LNCaP clone FGC (cell line): Measurements from ENCODE around the gene SLC8A1.

Source experiments
- DNase-seq: peaks from one replicate; pipeline ENCODE4 v3.0.0-alpha.2; 2011; ENCODE audit warnings: low read depth
- H3K4me3 ChIP-seq: 2 replicates; pipeline ENCODE4 v1.5.1; 2011; ENCODE audit warnings: mild to moderate bottlenecking, low read depth, low read length, control low read depth
- TF ChIP-seq, protein P1 (sequence below): IDR thresholded peaks from 2 replicates; pipeline ENCODE4 v1.5.1; 2012; ENCODE audit warnings: mild to moderate bottlenecking; ENCODE audit not compliant: control insufficient read depth, insufficient read depth; ENCODE audit errors: extremely low read depth

SLC8A1 gene

DNA sequence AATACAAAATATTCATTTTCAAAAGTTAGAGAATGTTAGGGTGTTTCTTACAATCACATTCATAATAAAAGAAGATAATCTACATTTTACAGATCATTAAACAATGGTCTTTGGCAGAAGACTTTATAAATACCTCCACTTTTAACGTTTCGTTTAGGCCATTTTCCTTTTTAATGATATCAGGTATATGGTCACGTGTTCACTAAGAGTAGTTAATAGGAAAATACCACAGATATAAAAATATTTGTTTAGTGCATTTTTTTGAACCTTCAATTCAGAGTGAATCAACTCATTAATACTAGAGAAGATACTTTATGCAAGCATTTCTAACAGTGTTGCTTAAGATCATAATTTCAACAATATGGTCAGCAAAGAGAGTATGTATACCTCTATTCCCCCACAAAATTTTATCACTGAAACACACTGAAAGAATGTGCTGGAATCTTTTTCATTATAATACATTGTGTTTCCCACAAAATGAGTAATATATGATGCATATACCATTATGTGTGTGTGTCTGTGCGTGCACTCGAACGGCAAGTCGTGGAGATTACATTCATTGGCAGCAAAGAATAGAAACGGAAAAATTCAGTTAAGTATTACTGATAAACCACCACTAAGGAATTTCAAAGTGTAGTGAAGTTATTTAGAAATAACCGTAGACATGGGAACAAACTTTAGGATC, 353.0 kb downstream of the SLC8A1 start:
- TF ChIP-seq, protein P1, sequence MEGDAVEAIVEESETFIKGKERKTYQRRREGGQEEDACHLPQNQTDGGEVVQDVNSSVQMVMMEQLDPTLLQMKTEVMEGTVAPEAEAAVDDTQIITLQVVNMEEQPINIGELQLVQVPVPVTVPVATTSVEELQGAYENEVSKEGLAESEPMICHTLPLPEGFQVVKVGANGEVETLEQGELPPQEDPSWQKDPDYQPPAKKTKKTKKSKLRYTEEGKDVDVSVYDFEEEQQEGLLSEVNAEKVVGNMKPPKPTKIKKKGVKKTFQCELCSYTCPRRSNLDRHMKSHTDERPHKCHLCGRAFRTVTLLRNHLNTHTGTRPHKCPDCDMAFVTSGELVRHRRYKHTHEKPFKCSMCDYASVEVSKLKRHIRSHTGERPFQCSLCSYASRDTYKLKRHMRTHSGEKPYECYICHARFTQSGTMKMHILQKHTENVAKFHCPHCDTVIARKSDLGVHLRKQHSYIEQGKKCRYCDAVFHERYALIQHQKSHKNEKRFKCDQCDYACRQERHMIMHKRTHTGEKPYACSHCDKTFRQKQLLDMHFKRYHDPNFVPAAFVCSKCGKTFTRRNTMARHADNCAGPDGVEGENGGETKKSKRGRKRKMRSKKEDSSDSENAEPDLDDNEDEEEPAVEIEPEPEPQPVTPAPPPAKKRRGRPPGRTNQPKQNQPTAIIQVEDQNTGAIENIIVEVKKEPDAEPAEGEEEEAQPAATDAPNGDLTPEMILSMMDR, result no peak
- no peak for DNase-seq
- H3K4me3 ChIP-seq, result no peak overlapping the region

DNA sequence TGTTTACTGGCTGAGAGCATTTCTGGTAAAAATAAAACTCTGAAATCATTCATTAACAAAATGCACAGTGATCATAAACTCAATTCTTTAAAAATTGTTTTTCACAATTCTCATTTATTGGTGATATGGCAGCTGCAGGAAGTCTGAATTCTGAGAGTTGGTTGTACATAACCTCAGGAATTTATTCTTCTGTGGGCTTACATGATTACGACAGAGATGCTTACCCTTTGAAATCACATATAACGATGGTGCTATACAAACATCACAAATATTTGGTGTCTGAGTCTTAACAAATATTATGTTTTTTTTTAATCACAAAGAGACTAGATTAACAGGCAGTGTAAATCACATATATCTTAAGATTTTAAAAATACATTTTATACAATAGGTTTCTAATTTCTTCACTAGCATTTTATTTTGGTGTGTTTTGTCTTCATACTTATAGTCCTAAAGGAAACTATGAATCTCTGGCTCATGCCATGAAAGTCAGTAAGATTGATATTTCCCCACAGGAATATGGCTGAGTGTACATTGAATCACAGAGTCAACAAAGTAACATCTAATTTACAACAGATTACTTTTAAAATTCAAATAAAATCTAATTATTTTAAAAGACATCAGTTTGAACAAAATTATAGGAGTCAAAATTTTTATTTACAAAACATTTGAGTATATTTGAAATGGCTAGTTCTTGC, 354.1 kb downstream of the SLC8A1 start:
- no peak for DNase-seq
- no peak overlapping the region for H3K4me3 ChIP-seq
- TF ChIP-seq, protein P1, result no peak

DNA sequence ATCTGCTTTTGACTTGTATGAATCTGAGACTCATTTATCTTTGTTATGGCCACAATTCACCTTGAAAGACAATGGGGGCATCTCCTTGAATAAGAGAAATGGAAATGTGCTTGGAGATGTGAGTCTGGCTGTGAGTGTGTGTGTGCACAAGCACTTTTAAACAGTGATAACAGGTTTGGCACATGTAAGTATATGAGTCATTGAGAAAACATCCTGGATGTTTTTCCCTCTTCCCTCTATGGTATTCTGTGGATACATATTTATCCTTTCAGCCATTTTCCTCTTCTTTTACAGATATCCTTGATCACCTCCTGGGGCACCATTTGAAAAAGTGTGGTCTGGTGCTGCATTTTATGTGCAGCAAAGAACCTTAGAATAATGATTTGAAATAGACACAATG, 355.5 kb downstream of the SLC8A1 start:
- peak; percentile 32 for DNase-seq
- H3K4me3 ChIP-seq, result no peak overlapping the region
- TF ChIP-seq, protein P1, result no peak

DNA sequence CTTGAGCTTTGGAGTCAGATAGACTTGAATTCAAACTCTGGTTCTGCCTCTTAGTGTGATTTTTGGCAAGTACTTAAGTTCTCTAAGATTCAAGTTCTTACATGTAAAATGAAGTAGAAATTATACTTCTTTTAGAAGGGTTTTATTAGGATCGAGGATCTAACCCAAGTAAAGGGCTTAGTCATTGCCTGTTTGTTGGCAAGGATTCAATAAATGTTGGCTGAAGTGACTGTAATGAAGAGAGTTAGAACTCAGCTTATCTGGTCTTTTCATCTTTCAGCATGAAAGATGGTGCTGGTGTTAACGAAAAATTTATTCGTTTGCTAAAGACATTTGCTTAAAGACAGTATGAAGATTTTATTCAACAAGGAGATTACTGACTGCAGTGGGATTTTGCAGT, 356.9 kb downstream of the SLC8A1 start:
- DNase-seq, result peak; percentile 25
- TF ChIP-seq, protein P1, result no peak
- H3K4me3 ChIP-seq, result no peak overlapping the region

DNA sequence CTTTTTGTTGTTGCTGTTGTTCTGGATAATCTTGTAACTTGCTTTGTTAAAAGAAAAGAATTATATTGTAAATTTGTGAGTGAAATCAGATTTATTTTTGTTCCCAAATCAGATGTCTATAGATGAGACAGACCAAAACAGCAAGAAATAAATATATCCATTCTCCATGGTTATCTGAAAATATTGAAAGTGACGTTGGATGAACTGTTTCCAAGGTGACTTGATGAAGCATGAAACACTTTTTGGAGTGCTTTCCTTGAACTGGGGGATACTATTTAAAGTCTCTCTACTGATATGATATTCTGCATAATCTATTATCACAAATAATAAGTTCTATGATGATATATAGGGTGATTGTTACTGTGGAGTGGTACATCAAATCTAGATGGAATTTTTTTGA, 357.4 kb downstream of the SLC8A1 start:
- no peak for DNase-seq
- no peak overlapping the region for H3K4me3 ChIP-seq
- TF ChIP-seq, protein P1, result no peak

DNA sequence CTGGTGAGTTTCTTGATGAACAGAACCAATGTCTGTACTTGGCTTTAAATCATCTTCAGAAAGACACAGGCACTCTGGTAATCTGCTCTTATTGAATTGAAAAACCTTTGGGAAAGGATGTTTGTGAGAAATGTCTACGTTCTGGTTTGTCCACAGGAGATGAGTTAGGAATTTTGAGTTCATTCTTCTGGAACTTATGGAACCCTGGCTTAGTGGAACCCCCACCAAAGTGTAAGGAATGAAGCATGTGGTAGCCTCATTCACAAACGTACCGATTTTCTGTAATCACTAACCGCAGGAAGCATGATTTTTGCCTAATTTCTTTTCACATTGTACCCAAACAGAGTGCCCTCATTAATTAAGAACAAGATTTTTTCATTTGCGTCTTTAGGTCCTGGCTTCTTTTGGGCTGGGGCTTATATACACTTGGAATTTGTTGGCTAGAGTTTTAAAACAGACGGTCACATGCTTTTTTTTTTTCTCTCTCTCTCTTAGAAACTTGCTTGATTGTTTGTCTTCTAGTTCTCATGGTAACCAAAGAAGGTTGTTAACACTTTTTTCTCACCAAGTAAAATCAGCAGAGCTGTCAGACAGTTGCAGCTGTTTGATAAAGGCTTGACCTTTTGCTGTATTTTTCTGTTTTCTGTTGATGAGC, 358.7 kb downstream of the SLC8A1 start:
- no peak for DNase-seq
- H3K4me3 ChIP-seq, result no peak overlapping the region

More for the DNA sequence above, 358.7 kb downstream of the SLC8A1 start:
- TF ChIP-seq, protein P1, result no peak
